22Rv1 (cell line): ENCODE data around the gene LSM4.

Experiments
- H3K27ac ChIP-seq: fragments of 450-650 bp; 2 replicates; pipeline ENCODE4 v1.5.1; 2017
- ZFX ChIP-seq: fragments of 450-650 bp; IDR thresholded peaks from 2 replicates; pipeline ENCODE4 v1.6.1; 2017; ENCODE audit warnings: antibody characterized with exemption, borderline replicate concordance
- TF ChIP-seq, protein P1 (sequence below): fragments of 450-650 bp; IDR thresholded peaks from 2 replicates; pipeline ENCODE4 v1.5.1; 2017; ENCODE audit warnings: mild to moderate bottlenecking

Gene LSM4

GRCh38 chr19:18339723-18340122 is 16.8 kb upstream of the LSM4 start:
- no peak overlapping the region for H3K27ac ChIP-seq
- TF ChIP-seq, protein P1, sequence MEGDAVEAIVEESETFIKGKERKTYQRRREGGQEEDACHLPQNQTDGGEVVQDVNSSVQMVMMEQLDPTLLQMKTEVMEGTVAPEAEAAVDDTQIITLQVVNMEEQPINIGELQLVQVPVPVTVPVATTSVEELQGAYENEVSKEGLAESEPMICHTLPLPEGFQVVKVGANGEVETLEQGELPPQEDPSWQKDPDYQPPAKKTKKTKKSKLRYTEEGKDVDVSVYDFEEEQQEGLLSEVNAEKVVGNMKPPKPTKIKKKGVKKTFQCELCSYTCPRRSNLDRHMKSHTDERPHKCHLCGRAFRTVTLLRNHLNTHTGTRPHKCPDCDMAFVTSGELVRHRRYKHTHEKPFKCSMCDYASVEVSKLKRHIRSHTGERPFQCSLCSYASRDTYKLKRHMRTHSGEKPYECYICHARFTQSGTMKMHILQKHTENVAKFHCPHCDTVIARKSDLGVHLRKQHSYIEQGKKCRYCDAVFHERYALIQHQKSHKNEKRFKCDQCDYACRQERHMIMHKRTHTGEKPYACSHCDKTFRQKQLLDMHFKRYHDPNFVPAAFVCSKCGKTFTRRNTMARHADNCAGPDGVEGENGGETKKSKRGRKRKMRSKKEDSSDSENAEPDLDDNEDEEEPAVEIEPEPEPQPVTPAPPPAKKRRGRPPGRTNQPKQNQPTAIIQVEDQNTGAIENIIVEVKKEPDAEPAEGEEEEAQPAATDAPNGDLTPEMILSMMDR: peak; percentile 26; the same call in 1 of the 2 replicates
- TF ChIP-seq ZFX: no peak

DNA sequence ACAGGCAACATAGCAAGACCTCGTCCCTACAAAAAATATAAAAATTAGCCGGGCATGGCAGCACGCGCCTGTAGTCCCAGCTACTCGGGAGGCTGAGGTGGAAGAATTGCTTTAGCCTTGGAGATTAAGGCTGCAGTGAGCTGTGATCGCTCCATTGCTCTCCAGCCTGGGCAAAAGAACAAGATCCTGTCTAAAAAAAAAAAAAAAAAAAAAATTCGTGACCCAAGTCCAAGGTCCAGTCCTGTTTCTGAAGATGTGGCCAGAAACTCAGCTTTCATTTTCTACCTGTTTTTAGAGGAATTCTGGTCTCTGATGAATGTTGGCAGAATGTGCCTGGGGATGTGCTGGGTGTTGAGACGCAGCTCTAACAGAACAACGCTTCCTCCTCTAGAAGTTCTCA is 15.7 kb upstream of the LSM4 start:
- no peak for TF ChIP-seq ZFX
- no peak overlapping the region for H3K27ac ChIP-seq

DNA sequence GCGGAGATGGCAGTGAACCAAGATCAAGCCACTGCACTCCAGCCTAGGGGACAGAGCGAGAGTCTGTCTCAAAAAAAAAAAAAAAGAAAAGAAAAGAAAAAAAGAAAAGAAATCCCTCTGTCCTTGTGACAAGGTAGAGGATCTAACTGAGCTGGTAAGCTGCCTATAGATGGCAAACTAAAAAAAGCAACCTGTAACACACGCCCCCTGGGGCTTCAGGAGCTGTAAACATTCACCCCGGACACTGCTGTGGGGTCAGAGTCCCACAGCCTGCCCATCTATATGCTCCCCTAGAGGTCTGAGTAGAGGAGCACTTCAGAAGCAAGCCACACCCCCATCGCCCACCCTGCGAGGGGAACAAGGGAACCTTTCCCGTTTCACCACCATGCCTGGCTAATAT is 13.2 kb upstream of the LSM4 start:
- no peak overlapping the region for H3K27ac ChIP-seq
- no peak for TF ChIP-seq ZFX
- TF ChIP-seq, protein P1: no peak

DNA sequence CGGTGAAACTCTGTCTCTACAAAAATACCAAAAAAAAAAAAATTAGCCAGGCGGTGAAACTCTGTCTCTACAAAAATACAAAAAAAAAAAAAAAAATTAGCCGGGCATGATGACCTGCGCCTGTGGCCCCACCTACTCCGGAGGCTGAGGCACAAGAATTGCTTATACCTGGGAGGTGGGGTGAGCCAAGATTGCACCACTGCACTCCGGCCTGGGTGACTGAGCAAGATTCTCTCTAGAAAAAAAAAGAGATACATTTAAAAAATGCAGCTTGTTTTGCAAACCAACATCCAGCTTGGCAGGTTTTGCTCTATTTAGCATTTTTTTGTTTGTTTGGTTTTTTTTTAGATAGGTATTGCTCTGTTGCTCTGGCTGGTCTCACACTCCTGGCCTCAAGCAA is 10.8 kb upstream of the LSM4 start:
- TF ChIP-seq, protein P1: no peak
- TF ChIP-seq ZFX: no peak
- H3K27ac ChIP-seq: no peak overlapping the region

DNA sequence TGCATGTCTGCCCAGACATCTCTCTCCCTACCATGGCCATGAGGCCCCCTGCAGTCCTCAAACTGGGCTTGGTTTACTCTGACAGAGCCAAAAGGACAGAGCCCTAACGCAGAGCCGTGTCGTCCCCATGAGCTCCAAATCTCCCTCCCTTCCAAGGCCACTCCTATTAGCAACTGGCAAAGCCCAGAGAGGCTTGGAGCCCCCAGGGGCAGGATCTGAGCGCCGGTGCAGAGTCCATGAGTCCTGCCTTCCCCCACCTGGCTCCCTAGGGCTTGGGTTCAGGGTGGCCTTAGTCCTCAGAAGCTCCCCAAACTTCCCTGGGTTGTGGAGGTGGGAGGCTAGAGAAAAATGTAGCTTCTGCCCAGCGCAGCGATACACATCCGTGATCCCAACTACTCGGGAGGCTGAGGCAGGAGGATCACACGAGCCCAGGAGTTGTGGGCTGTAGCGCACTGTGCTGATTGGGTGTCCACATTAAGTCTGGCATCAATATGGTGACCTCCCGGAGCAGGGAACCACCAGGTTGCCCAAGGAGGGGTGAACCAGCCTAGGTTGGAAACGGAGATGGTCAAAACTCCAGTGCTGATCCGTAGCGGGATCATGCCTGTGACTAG is 10.1 kb upstream of the LSM4 start:
- no peak overlapping the region for H3K27ac ChIP-seq
- no peak for TF ChIP-seq ZFX
- TF ChIP-seq, protein P1: no peak

GRCh38 chr19:18330868-18331267 is 8.0 kb upstream of the LSM4 start:
- no peak for TF ChIP-seq ZFX
- TF ChIP-seq, protein P1: no peak

DNA sequence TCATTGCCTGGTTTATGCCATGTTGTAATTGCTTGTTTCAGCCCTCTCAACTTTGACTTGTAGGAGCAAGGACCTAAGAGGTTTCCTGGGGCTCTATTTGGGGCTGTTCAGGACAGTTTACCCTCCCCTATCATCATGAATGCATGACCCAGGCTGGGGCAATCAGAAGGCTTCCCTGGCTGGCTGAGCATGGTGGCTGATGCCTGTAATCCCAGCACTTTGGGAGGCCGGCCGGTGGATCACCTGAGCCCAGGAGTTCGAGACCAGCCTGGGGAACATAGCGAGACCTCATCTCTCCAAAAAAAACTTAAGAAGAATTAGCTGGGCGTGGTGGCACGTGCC is 6.1 kb upstream of the LSM4 start:
- peak overlapping the region; percentile 71 for H3K27ac ChIP-seq
- TF ChIP-seq, protein P1: no peak
- TF ChIP-seq ZFX: no peak

More at GRCh38 chr19:18330868-18331267, 8.0 kb upstream of the LSM4 start:
- no peak overlapping the region for H3K27ac ChIP-seq
